ENCODE data around the gene PSMD3.
"Not testable (repeated sequence)": the region's sequence is repeated elsewhere in the genome, so short reads cannot be mapped to it uniquely, and the experiment has no call there.

The PSMD3 gene

DNA sequence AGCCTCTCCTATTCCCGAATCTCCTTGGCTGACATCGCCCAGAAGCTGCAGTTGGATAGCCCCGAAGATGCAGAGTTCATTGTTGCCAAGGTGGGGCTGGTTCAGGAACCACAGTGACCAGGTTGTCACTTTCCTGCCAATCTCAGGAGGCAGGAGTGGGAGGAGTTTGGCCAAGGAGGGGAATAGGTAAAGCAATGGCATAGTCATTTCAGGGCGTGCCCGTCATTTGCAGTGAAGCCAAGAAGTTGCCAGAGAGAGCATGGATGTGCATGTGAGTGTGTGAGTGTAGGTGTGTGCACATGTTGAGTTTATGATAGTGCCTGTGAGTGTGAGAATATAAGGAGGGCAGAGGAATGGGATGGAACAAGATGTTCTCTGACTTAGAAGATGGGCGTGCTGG, 14.8 kb downstream of the PSMD3 start:
- no peak for DNase-seq (ENCODE audit: low read depth in 2 of 3, low spot score in 2 of 3)

- no peak for DNase-seq (ENCODE audit: low read depth in 2 of 3, low spot score in 2 of 3)
Measured at GRCh38 chr17:39996162-39996561, 15.6 kb downstream of the PSMD3 start.

GRCh38 chr17:39996800-39997199, 16.2 kb downstream of the PSMD3 start:
- DNase-seq (ENCODE audit: low read depth in 2 of 3, low spot score in 2 of 3), result no peak

DNA sequence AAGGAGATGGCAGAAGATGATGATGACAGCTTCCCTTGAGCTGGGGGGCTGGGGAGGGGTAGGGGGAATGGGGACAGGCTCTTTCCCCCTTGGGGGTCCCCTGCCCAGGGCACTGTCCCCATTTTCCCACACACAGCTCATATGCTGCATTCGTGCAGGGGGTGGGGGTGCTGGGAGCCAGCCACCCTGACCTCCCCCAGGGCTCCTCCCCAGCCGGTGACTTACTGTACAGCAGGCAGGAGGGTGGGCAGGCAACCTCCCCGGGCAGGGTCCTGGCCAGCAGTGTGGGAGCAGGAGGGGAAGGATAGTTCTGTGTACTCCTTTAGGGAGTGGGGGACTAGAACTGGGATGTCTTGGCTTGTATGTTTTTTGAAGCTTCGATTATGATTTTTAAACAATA, 16.9 kb downstream of the PSMD3 start:
- DNase-seq (ENCODE audit: low read depth in 2 of 3, low spot score in 2 of 3), result no peak

DNA sequence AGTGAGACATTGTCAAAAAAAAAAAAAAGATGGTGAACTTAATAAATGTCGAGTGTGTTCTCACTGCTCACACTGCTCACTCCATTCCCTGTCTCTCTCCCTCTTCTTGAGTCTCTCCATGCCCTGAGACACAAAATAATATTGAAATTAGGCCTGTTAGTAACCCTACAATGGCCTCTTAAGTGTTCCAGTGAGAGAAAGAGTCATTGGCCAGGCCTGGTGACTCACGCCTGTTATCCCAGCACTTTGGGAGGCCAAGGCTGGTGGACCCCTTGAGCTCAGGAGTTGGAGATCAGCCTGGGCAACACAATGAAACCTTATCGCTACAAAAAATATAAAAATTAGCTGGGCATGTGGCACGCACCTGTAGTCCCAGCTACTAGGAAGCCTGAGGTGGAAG, 18.5 kb downstream of the PSMD3 start:
- DNase-seq (ENCODE audit: low read depth in 2 of 3, low spot score in 2 of 3), result no peak

DNA sequence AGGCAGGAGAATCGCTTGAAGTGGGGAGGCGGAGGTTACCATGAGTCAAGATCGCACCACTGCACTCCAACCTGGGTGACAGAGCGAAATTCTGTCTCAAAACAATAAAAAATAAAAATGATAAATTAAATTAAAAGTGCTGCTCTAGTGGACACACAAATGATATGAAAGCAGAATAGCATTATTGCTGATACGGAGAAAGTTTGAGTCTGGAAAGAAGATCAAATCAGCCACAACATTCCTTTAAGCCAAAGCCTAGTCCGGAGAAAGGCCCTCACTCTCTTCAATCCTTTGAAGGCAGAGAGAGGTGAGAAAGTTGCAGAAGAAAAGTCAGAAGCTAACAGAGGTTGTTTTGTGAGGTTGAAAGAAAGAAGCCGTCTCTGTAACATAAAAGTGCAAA, 19.6 kb downstream of the PSMD3 start:
- no peak for DNase-seq (ENCODE audit: low read depth in 2 of 3, low spot score in 2 of 3)

- not testable (repeated sequence) for DNase-seq (ENCODE audit: low read depth in 2 of 3, low spot score in 2 of 3)
Measured at GRCh38 chr17:40001335-40001734, 20.7 kb downstream of the PSMD3 start.

GRCh38 chr17:40004072-40004471, 23.5 kb downstream of the PSMD3 start:
- DNase-seq (ENCODE audit: low read depth in 2 of 3, low spot score in 2 of 3), result no peak

- no peak for DNase-seq (ENCODE audit: low read depth in 2 of 3, low spot score in 2 of 3)
Measured at GRCh38 chr17:40004712-40005111, 24.1 kb downstream of the PSMD3 start.

GRCh38 chr17:40005520-40005919, 24.9 kb downstream of the PSMD3 start:
- no peak for DNase-seq (ENCODE audit: low read depth in 2 of 3, low spot score in 2 of 3)

GRCh38 chr17:40010946-40011500, 30.4 kb downstream of the PSMD3 start:
- not testable (repeated sequence) for DNase-seq (ENCODE audit: low read depth in 2 of 3, low spot score in 2 of 3)

- not testable (repeated sequence) for DNase-seq (ENCODE audit: low read depth in 2 of 3, low spot score in 2 of 3)
Measured at GRCh38 chr17:40012017-40012647, 31.5 kb downstream of the PSMD3 start.

GRCh38 chr17:40014375-40014980, 33.9 kb downstream of the PSMD3 start:
- no peak for DNase-seq (ENCODE audit: low read depth in 2 of 3, low spot score in 2 of 3)

DNA sequence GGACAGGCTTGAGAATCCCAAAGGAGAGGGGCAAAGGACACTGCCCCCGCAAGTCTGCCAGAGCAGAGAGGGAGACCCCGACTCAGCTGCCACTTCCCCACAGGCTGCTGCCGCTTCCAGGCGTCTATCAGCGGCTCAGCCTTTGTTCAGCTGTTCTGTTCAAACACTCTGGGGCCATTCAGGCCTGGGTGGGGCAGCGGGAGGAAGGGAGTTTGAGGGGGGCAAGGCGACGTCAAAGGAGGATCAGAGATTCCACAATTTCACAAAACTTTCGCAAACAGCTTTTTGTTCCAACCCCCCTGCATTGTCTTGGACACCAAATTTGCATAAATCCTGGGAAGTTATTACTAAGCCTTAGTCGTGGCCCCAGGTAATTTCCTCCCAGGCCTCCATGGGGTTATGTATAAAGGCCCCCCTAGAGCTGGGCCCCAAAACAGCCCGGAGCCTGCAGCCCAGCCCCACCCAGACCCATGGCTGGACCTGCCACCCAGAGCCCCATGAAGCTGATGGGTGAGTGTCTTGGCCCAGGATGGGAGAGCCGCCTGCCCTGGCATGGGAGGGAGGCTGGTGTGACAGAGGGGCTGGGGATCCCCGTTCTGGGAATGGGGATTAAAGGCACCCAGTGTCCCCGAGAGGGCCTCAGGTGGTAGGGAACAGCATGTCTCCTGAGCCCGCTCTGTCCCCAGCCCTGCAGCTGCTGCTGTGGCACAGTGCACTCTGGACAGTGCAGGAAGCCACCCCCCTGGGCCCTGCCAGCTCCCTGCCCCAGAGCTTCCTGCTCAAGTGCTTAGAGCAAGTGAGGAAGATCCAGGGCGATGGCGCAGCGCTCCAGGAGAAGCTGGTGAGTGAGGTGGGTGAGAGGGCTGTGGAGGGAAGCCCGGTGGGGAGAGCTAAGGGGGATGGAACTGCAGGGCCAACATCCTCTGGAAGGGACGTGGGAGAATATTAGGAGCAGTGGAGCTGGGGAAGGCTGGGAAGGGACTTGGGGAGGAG, 34.7 kb downstream of the PSMD3 start, which contains the start of gene CSF3:
TSS of gene CSF3 (plus strand) at position 436 of the 993 bp plus-strand sequence. CDS start at position 471, 35 bp downstream.
- no peak for DNase-seq (ENCODE audit: low read depth in 2 of 3, low spot score in 2 of 3)

- DNase-seq (ENCODE audit: low read depth in 2 of 3, low spot score in 2 of 3), result no peak
Measured at GRCh38 chr17:40015998-40016985, 35.7 kb downstream of the PSMD3 start.

DNA sequence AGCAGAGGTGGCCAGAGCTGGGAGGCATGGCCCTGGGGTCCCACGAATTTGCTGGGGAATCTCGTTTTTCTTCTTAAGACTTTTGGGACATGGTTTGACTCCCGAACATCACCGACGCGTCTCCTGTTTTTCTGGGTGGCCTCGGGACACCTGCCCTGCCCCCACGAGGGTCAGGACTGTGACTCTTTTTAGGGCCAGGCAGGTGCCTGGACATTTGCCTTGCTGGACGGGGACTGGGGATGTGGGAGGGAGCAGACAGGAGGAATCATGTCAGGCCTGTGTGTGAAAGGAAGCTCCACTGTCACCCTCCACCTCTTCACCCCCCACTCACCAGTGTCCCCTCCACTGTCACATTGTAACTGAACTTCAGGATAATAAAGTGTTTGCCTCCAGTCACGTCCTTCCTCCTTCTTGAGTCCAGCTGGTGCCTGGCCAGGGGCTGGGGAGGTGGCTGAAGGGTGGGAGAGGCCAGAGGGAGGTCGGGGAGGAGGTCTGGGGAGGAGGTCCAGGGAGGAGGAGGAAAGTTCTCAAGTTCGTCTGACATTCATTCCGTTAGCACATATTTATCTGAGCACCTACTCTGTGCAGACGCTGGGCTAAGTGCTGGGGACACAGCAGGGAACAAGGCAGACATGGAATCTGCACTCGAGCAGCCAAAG, 36.9 kb downstream of the PSMD3 start:
- no peak for DNase-seq (ENCODE audit: low read depth in 2 of 3, low spot score in 2 of 3)

DNA sequence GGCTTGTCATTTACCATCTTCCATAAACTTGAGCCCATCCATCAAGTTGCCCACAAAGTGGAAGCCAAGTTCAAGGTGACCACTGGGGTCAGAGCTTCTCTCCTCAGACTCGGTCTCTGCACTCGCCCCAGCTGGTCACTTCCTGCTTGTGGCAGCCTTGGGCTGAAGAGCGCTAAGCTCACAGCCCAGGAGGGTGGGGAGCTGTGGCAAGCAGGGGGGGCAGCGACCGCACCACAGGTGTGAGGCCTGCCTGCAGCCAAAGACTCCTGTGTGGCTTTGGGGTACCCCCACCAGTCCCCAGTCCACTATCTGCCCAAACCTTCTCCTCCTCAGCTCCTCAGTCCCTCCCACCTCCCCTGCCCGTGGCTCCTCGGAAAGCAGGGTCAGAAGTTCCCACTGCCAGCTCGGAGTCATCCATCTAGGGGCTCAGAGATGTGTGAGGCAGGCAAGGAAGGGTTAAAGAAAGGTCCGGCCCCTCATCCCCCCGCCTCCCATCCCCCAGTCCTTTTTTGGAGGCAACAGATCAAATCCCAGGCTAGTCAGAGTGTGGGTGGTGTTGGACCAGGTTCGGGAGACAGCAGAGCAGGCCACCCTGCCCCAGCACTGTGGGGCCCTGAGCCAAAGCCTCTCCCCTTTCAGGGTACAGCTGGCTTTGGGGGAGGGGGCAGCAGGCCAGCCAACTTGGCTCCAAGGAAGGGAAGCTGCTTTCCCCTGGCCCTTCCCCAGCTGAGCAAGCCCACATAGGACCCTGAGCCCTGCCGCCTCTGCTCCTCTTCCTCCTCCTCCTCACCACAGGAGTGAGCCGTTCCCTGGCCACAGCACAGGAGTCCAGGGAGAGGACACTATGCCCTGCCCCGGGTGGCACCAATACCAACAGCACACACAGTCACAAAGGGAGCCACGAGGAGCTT, 37.9 kb downstream of the PSMD3 start:
- DNase-seq (ENCODE audit: low read depth in 2 of 3, low spot score in 2 of 3), result no peak

DNA sequence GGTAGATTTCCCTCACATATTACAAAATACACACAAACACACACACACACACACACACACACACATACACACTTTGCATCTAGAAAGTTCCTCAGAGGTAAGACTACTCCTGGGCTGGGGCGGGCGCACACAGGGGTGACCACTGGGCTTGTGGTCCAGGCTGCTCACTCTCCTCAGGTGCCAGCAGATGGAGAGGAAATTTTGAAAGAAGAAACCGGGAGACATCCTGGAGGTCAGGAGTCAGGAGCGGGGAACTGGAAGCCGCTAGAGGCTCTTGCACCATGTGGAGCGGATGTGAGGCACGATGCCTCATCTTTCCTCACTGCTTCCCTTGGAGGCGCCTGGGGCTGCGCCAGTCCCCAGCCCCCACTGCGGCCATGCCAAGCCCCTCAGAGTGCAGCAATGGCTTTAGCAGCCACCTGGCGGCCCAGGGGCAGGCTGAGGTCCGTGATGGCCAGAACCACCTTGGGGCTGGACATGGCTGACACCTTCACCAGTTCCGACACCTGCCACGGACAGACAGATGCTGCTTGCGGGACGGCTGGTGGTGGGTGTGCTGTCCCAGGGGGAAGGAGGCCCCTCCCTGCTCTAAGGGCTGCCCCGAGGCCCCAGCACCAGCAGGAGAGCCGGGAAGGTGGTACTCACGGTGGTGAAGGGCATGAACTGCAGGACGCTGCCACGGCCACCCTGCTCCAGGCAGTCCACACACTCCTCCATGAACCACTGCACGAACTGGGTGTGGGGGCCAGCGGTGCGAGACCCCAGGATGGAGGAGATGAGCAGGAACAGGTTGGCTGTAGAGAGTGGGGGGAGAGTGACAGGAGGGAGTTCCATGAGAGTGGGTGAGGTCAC, 38.8 kb downstream of the PSMD3 start:
- DNase-seq (ENCODE audit: low read depth in 2 of 3, low spot score in 2 of 3), result no peak
